Upper lobe of right lung (tissue), 1 donor: ENCODE data around the gene PPFIA2. TPM values are rescaled to one million over a fixed set of nuclear protein-coding genes. Genes with fewer than 3 reads are reported as not detected.

Source experiments
- ATAC-seq: fragments of 200-7000 bp; cut with Tn5 transposase; one replicate; pipeline ENCODE4 v1.9.1; 2020; ENCODE audit warnings: mild to moderate bottlenecking, moderate library complexity
- DNase-seq: peaks from one replicate; pipeline ENCODE4 v3.0.0-alpha.2; 2020
- H3K27ac ChIP-seq: fragments of 200-600 bp; one replicate; pipeline ENCODE4 v1.8.0; 2022
- H3K27me3 ChIP-seq: fragments of 200-600 bp; one replicate; pipeline ENCODE4 v1.8.0; 2022; ENCODE audit warnings: mild to moderate bottlenecking
- H3K36me3 ChIP-seq: fragments of 200-600 bp; one replicate; pipeline ENCODE4 v1.8.0; 2022
- H3K4me1 ChIP-seq: fragments of 200-600 bp; one replicate; pipeline ENCODE4 v1.8.0; 2022
- H3K4me3 ChIP-seq: fragments of 200-600 bp; one replicate; pipeline ENCODE4 v1.8.0; 2022; ENCODE audit warnings: mild to moderate bottlenecking
- H3K9me3 ChIP-seq: fragments of 200-600 bp; one replicate; pipeline ENCODE4 v1.8.0; 2022
- CTCF ChIP-seq: fragments of 200-600 bp; IDR thresholded peaks from one replicate; pipeline ENCODE4 v1.8.0; 2022; ENCODE audit warnings: antibody characterized with exemption
- intact Hi-C: fragments of 100-400 bp; cut with DNase I; formaldehyde crosslinking; loops from one replicate; pipeline ENCODE4 v1.11.0; 2022
- long read RNA-seq: library from polyadenylated mRNA; unstranded; transcript quantifications from one replicate; pipeline ENCODE4 v2.0.0, GENCODE V29; 2021
- total RNA-seq: library from RNA; stranded (reverse); fragmentation: NEBNext Ultra II Directional; extraction: Animal tissue kit (Norgen Biotek cat#: 25700); gene quantifications from one replicate; pipeline ENCODE4 v1.2.1, GENCODE V29; 2021
- donor health status: DM: no; HTN: yes; CAD: no; lungs with severe emphysema.

PPFIA2 gene
- 1.4 TPM for total RNA-seq
- long read RNA-seq: 0 reads

- DNase-seq (peak; percentile 60), ATAC-seq (peak; percentile 71)
- H3K4me1 ChIP-seq: peaks cover 15% of the 10 kb centered on the region
- H3K27ac ChIP-seq: no peak within 1 kb of the TSS
- H3K9me3 ChIP-seq: no peaks in the 10 kb centered on the region
- peak within 1 kb of the TSS; percentile 46 for H3K4me3 ChIP-seq
- TF ChIP-seq CTCF: no peak
- no peaks in the 10 kb centered on the region for H3K36me3 ChIP-seq
- intact Hi-C loops: no loop called here
- peaks cover 10% of the 10 kb centered on the region for H3K27me3 ChIP-seq
Measured at GRCh38 chr12:81759190-81760051, at the start of gene PPFIA2. Gene PPFIA2 (minus strand): TSS chr12:81759350.

- H3K27me3 ChIP-seq: no peaks in the 10 kb centered on the region
- ATAC-seq: peak; percentile 46
- no peak for DNase-seq
- H3K36me3 ChIP-seq: no peaks in the 10 kb centered on the region
- TF ChIP-seq CTCF: no peak
- peaks cover 6% of the 10 kb centered on the region for H3K4me1 ChIP-seq
- intact Hi-C loops: no loop called here
- no peak overlapping the region for H3K4me3 ChIP-seq
- H3K9me3 ChIP-seq: no peaks in the 10 kb centered on the region
- H3K27ac ChIP-seq: no peak overlapping the region
Measured at GRCh38 chr12:81800298-81801148, 41.4 kb upstream of the PPFIA2 start.

GRCh38 chr12:81798294-81798693 lies 39.1 kb upstream of the PPFIA2 start:
- Histone ChIP-seq H3K9me3 (no peaks in the 10 kb centered on the region), H3K4me1 (peaks cover 6% of the 10 kb centered on the region), H3K36me3 (no peaks in the 10 kb centered on the region), H3K4me3 (no peak overlapping the region), H3K27ac (no peak overlapping the region), H3K27me3 (no peaks in the 10 kb centered on the region)
- intact Hi-C loops: no loop called here
- no peak for TF ChIP-seq CTCF
- DNase-seq (no peak), ATAC-seq (no peak)

- no peaks in the 10 kb centered on the region for H3K9me3 ChIP-seq
- no peaks in the 10 kb centered on the region for H3K27me3 ChIP-seq
- ATAC-seq (no peak), DNase-seq (no peak)
- H3K4me1 ChIP-seq: peaks cover 6% of the 10 kb centered on the region
- no peak overlapping the region for H3K27ac ChIP-seq
- intact Hi-C loops: no loop called here
- peak; percentile 37 for TF ChIP-seq CTCF
- no peak overlapping the region for H3K4me3 ChIP-seq
- no peaks in the 10 kb centered on the region for H3K36me3 ChIP-seq
Measured at GRCh38 chr12:81797100-81797499, 38.0 kb upstream of the PPFIA2 start.

- no peaks in the 10 kb centered on the region for H3K9me3 ChIP-seq
- TF ChIP-seq CTCF: no peak
- DNase-seq (no peak), ATAC-seq (no peak)
- intact Hi-C loops: no loop called here
- no peak overlapping the region for H3K4me3 ChIP-seq
- H3K36me3 ChIP-seq: no peaks in the 10 kb centered on the region
- H3K27me3 ChIP-seq: no peaks in the 10 kb centered on the region
- H3K4me1 ChIP-seq: no peaks in the 10 kb centered on the region
- no peak overlapping the region for H3K27ac ChIP-seq
Measured at GRCh38 chr12:81792666-81793065, 33.5 kb upstream of the PPFIA2 start.
